Motor neuron (in vitro differentiated cells): ENCODE measurements around the gene ITGA3. TPM values are rescaled to one million over a fixed set of nuclear protein-coding genes. Genes with fewer than 3 reads are reported as not detected.

Experiments used
- ATAC-seq, 8 experiments: fragments of 200-7000 bp; cut with Tn5 transposase; replicated peaks in 6 of 8; 2 replicates each; pipeline ENCODE4 v1.8.0; 2021; ENCODE audit warnings: mild to moderate bottlenecking in 8 of 8, moderate library complexity in 8 of 8
- H3K27ac ChIP-seq, 2 donors: fragments of 250-450 bp; sonication (Bioruptor Pico); 2 replicates each; pipeline ENCODE4 v1.9.0; 2021; ENCODE audit warnings: antibody characterized with exemption in 2 of 2, mild to moderate bottlenecking in 2 of 2, moderate library complexity in 1 of 2
- H3K4me1 ChIP-seq, 2 donors: fragments of 250-450 bp; sonication (Bioruptor Pico); replicated peaks in 1 of 2; 2 replicates each; pipeline ENCODE4 v1.6.1; 2021; ENCODE audit warnings: antibody characterized with exemption in 2 of 2, mild to moderate bottlenecking in 2 of 2, moderate library complexity in 1 of 2
- H3K4me3 ChIP-seq, 5 donors: fragments of 250-450 bp; sonication (Bioruptor Pico); 2 replicates each; pipeline ENCODE4 v1.9.0; 2021; ENCODE audit warnings: antibody characterized with exemption in 5 of 5, mild to moderate bottlenecking in 5 of 5, moderate library complexity in 4 of 5
- WGBS, 10 experiments: fragments of 450-650 bp; shearing (Covaris generic); methylation state at CpG; one replicate each; pipeline ENCODE4 v1.0.0; 2022; 5-methylcytosine and 5-hydroxymethylcytosine counted together
- in situ Hi-C, 9 experiments: fragments of 400-800 bp; cut with MboI; loops; one replicate each; pipeline ENCODE4 v1.15.0; 2021; ENCODE audit warnings: low sequenced_read_pairs in 9 of 9, low pct_unique_long_range_greater_than_20kb in 2 of 9; ENCODE audit not compliant: unreplicated experiment in 9 of 9
- total RNA-seq, 8 experiments: library from RNA; unstranded; fragments of 300-600 nt; gene quantifications; 2 replicates each; pipeline versions ENCODE4 v1.2.3 to v1.2.4, GENCODE V29; 2022

The ITGA3 gene
- total RNA-seq, result 10 to 100 TPM in 1 of 8 experiments, 1 to 10 TPM in 7; 2.9 to 72.8 (median 9.1) TPM

DNA sequence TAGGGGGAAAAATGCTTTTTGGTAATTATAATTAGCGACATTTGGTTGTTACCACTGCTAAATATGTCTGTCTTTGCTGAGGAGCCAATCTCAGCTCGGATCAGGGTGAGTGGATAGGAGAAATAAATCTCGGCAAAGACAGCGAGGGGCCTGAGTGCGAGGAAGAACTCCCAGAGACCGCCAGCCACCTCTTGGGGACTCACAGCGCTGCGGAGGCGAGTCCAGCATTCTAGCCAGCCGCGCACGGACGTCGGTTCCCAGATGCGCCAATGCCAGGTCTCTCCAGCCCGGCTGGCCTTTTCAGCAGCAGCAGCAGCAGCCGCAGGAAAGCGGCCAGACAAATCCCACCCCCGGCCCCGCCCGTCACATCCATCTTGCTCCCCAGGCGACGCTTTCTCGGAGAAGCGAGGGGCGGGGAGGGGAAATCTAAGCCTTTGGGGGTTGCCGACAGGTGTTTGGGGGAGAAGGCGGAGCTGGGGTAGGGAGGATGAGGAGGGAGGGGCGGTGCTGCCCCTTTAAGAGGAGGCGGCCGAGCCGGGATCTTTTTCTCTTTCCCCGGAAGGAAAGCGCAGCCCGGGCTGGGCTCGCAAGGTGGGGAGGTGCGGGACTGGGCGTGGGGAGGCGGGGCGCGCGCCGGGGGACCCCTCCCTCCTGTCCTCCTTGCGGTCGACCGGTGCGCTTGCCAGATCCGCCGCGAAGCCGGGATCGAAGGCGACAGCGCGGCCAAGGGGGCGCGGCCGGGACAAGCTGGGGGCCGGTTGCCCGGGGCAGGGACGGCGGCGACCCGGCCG lies at the start of gene ITGA3:
TSS of gene ITGA3 (plus strand) at position 685 of the 791 bp plus-strand sequence. CDS start 330 bp downstream, outside the sequence.
- peak within 1 kb of the TSS; percentile 44 to 56 for H3K27ac ChIP-seq
- WGBS, 10 experiments, result 0 to 2% (median 0%) methylated on average over 1 to 9 of the region's 65 CpGs; no CpG with 5 or more reads in 2 of the 10 experiments
- H3K4me1 ChIP-seq, result peaks cover 2% of the 10 kb centered on the region in 2 donors
- in situ Hi-C loops, result no loop called here
- H3K4me3 ChIP-seq, result peak within 1 kb of the TSS; percentile 53 to 63 (median 55)
- peak; percentile 35 to 85 (median 78) for ATAC-seq

DNA sequence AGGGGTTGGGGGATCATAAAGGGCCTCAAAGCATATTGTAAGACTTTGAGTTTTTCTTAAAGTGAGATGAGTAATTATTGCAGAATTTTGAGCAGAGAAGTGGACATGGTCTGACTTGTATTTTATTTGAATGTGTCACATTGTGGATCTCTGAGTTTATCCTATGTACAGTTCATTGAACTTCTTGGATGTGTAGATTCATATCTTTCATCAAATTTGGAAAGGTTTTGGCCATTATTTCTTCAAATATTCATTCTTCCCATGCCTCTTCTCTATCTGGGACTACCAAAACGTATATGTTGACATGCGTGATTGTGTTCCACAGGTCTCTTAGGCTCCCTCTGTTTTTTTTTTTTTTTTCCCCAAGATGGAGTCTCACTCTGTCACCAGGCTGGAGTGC lies 46.6 kb upstream of the ITGA3 start:
- Histone ChIP-seq H3K4me1 (no peaks in the 10 kb centered on the region), H3K4me3 (no peak overlapping the region), H3K27ac (no peak overlapping the region)
- no peak for ATAC-seq
- WGBS, 10 experiments, result 37 to 93% (median 58%) methylated on average over 1 to 2 of the region's 2 CpGs; no CpG with 5 or more reads in 3 of the 10 experiments
- in situ Hi-C loops, result loop anchor here in 1 of 9 experiments (25.0 kb wide), 1 partner anchor 447 kb away; no protein-coding TSS in a partner anchor

DNA sequence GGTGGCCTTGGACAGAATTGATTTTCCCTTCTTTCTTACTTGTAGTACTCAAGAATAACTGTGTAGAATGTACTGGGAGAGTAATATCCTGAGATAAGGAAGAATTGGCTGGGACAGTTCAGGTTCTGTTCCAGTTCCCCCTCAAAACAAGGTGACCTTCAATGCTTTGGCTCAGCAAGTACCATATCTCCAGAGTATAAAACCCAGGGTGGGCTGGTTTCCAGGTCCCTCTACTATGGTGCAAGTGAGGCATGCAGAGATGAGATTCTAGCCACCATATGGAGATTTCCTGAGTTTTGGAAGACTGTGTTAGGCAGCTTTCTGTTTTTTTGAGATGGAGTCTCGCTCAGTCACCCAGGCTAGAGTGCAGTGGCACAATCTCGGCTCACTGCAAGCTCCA lies 42.8 kb upstream of the ITGA3 start:
- no peak for ATAC-seq
- Histone ChIP-seq H3K27ac (no peak overlapping the region), H3K4me1 (no peaks in the 10 kb centered on the region), H3K4me3 (no peak overlapping the region)
- 0 to 37% methylated on average over 2 of the region's 2 CpGs; no CpG with 5 or more reads in 8 of the 10 experiments for WGBS, 10 experiments
- in situ Hi-C loops, result loop anchor here in 1 of 9 experiments (25.0 kb wide), 1 partner anchor 451 kb away; no protein-coding TSS in a partner anchor

DNA sequence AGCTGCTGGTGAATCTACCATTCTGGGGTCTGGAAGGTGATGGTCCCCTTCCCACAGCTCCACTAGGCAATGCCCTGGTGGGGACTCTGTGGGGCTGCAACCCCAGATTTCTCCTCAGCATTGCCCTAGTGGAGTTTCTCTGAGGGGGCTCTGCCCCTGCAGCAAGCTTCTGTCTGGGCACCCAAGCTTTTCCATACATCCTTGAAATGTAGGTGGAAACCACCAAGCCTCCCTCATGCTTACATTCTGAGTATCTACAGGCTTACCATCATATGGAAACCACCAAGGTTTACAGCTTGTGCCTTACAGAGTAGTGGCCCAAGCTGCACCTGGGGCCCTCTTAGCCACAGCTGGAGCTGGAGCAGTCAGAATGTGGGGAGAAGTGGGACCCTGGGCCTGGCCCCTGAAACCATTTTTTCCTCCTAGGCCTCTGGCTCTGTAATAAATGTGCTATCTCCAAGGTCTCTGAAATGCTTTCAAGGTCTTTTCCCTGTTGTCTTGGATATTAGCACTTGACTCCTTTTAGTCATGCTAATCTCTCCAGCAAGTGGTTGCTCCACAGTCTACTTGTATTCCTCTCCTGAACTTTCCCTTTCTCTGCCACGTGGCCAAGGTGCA lies 41.3 kb upstream of the ITGA3 start:
- 0 to 29% (median 0%) methylated on average over 1 of the region's 1 CpG for WGBS, 10 experiments
- no peaks in the 10 kb centered on the region for H3K4me1 ChIP-seq
- no peak overlapping the region for H3K4me3 ChIP-seq
- ATAC-seq, result no peak
- in situ Hi-C loops, result loop anchor here in 1 of 9 experiments (25.0 kb wide), 1 partner anchor 452 kb away; no protein-coding TSS in a partner anchor
- no peak overlapping the region for H3K27ac ChIP-seq

DNA sequence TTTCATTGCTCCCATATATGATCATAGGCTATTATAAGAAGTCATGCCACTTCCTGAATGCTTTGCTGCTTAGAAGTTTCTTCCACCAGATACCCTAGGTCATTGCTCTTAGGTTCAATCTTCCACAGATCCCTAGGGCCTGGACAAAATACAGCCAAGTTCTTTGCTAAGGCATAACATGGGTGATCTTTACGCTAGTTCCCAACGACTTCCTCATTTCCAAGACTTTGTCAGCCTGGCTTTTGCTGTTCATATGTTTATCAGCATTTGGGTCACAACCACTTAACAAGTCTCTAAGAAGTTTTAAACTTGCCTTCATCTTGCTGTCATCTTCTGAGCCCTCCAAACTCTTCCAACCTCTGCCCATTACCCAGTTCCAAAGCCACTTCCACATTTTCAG lies 40.8 kb upstream of the ITGA3 start:
- WGBS, 10 experiments, result 29 to 100% (median 80%) methylated on average over 1 to 2 of the region's 2 CpGs; no CpG with 5 or more reads in 1 of the 10 experiments
- Histone ChIP-seq H3K4me3 (no peak overlapping the region), H3K27ac (no peak overlapping the region), H3K4me1 (no peaks in the 10 kb centered on the region)
- ATAC-seq, result no peak
- in situ Hi-C loops, result loop anchor here in 1 of 9 experiments (25.0 kb wide), 1 partner anchor 453 kb away; no protein-coding TSS in a partner anchor

DNA sequence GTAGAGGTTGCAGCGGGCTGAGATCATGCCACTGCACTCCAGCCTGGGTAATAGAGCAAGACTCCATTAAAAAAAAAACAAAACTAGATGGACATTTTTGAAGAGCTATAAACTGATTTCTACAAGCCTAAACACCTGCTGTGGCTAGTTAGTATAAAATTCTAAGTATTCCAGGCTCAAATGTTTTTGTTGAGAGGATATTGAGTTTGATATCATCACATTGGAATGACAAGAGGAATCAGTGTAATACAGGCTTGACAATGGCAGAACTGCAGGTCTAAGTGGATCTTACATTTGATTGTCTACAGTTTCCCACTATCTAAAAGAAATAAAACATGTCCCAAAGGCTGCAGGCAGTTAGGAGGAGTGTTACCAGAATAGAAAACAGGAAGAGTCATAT lies 37.0 kb upstream of the ITGA3 start:
- 40 to 100% (median 83%) methylated on average over 1 of the region's 1 CpG; no CpG with 5 or more reads in 5 of the 10 experiments for WGBS, 10 experiments
- no peaks in the 10 kb centered on the region for H3K4me1 ChIP-seq
- no peak for ATAC-seq
- H3K4me3 ChIP-seq, result no peak overlapping the region
- in situ Hi-C loops, result loop anchor here in 1 of 9 experiments (25.0 kb wide), 1 partner anchor 457 kb away; no protein-coding TSS in a partner anchor
- no peak overlapping the region for H3K27ac ChIP-seq

DNA sequence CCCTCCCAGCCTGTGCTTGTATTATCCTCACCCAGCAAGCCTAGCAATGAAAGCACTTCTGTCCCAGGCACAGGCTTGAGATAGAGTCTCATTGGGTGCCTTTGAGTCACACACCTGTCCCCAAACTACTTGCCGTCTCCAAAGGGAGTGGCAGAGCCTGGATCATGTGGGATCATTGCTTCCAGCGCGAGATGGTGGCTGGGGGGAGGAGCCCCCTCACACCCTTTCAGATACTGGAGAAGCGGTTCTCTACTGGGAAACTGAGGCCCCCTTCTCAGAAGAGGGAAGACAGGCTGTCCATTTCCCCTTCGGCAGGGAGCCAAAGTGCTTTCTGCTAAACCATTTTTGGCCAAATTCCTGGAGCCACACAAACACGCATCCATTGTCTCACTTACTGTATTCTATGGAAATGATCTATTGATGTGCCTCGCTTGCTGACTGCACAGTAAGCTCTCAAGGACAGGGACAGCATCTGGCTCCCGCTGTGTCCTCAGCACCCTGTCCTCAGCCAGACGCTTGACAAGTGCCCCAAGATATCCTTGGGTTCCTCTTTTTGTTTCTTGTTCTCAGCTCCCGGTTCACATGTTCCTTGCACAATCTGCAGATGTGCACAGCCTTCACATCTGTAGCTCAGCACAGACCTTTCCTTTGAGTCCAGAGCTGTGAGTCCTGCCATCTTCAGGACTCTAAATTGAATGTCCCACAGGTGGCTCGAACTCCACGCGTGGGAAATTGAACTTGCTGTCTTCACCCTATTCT lies 34.9 kb upstream of the ITGA3 start:
- in situ Hi-C loops, result loop anchor here in 3 of 9 experiments (10.0 to 25.0 kb wide), 2 partner anchors 64 to 459 kb away; no protein-coding TSS in a partner anchor
- 3 to 100% (median 61%) methylated on average over 1 to 9 of the region's 13 CpGs; no CpG with 5 or more reads in 2 of the 10 experiments for WGBS, 10 experiments
- Histone ChIP-seq H3K4me3 (no peak overlapping the region), H3K27ac (no peak overlapping the region), H3K4me1 (no peaks in the 10 kb centered on the region)
- ATAC-seq, result no peak

DNA sequence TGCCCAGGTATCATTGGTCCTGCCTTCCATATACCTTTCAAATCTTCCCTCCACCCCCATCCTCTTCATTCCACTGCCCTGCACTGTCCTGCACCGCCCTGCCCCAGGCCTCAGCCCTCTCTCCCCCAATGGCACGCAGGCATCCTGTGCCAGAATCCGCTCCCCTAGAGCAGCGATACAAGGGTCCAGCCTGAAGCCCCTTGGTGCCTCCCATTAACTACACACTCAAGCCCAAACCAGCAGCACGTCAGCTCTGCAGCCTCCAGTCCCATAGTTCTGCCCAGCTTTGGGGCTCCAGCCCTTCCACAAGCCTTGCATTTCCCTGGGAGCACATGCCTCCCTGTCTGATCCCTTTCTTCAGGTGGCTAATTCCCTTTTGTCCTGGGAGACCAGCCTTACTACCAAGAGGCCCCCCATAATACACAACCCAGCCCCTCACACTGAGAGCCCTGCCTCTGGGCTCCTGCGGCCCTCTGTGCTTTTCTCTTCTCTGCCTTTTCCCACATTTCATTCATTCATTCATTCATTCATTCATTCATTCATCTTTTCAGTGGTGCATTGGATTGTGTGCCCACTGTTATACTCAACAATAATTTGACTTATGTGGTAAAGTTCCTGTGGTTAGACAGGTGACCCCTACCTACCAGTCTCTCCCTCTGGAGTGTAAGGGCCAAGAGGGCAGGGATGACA lies 34.1 kb upstream of the ITGA3 start:
- Histone ChIP-seq H3K4me3 (no peak overlapping the region), H3K4me1 (no peaks in the 10 kb centered on the region), H3K27ac (no peak overlapping the region)
- 60 to 100% (median 76%) methylated on average over 1 to 4 of the region's 6 CpGs; no CpG with 5 or more reads in 4 of the 10 experiments for WGBS, 10 experiments
- ATAC-seq, result no peak
- in situ Hi-C loops, result loop anchor here in 3 of 9 experiments (10.0 to 25.0 kb wide), 2 partner anchors 63 to 460 kb away; no protein-coding TSS in a partner anchor

DNA sequence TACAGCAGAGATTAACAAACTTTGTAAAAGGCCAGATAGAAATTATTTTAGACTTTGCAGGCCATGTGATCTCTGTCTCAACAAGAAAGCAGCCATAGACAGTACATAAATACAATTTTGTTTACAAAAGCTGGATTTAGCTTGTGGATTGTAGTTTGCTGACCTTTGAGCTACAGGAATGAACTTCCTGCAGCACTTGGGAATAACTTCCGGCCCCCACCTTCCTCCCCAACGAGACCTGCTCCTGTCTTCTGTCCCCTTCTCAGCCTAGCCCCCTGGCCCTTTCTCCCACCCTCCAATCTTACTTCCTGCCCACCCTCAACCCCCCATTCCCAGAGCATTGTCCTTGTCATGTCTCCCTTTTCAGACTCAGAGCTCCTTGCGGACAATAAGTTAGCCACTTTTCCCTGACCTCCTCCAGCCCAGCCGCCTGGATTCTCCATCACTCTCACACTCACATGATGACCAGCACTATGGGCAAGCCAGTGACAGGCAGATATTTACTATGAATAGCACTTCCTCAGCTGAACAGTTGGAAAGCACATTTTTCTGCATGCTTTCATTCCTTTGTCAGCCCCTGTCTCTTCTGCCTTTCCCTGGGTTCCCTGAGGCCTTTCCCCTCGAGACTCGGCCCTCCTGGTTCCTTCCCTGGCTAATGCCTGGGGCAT lies 33.3 kb upstream of the ITGA3 start:
- H3K4me3 ChIP-seq, result no peak overlapping the region
- 0 to 92% (median 81%) methylated on average over 1 to 4 of the region's 6 CpGs; no CpG with 5 or more reads in 4 of the 10 experiments for WGBS, 10 experiments
- peak in 2 of 8 experiments; percentile 39 to 42 for ATAC-seq
- in situ Hi-C loops, result loop anchor here in 3 of 9 experiments (10.0 to 25.0 kb wide), 2 partner anchors 62 to 460 kb away; no protein-coding TSS in a partner anchor
- no peak overlapping the region for H3K27ac ChIP-seq
- H3K4me1 ChIP-seq, result peaks cover 3 to 6% of the 10 kb centered on the region in 2 donors

DNA sequence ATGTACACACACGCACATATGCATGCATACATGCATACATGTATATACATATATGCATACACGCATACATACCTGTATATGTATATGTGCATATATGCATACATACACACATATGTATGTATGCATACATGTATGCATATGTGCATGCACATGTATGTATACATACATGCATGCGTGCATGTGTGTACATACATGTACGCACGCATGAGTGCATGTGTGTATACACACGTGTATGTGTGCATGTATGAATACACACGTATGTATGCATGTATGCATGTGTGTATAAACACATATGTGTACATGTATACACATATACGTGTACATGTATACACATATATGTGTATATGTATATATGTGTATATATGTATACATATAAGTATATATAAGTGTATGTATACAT lies 32.4 kb upstream of the ITGA3 start:
- in situ Hi-C loops, result loop anchor here in 3 of 9 experiments (10.0 to 25.0 kb wide), 2 partner anchors 61 to 461 kb away; no protein-coding TSS in a partner anchor
- Histone ChIP-seq H3K4me3 (no peak overlapping the region), H3K4me1 (peaks cover 3 to 8% of the 10 kb centered on the region in 2 donors), H3K27ac (no peak overlapping the region)
- WGBS, 10 experiments, result 37 to 78% (median 56%) methylated on average over 2 to 6 of the region's 8 CpGs; no CpG with 5 or more reads in 3 of the 10 experiments
- ATAC-seq, result no peak

DNA sequence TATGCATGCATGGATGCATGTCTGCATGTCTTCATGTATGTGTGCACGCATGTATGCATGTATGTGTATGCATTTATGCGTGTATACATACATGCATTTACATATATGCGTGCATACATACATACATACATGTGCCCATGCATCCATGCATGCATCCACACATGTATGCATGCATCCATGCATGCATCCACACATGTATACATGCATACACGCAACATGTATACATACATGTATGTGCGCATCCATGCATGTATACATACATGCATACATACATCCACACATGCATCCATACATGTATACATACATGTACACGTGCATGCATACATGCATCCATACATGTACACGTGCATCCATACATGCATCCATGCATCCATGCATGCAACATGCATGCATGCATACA lies 31.1 kb upstream of the ITGA3 start:
- in situ Hi-C loops, result loop anchor here in 4 of 9 experiments (5.0 to 25.0 kb wide), 3 partner anchors 60 to 463 kb away; no protein-coding TSS in a partner anchor
- ATAC-seq, result no peak
- H3K27ac ChIP-seq, result no peak overlapping the region
- H3K4me1 ChIP-seq, result peaks cover 3 to 8% of the 10 kb centered on the region in 2 donors
- 20 to 62% (median 34%) methylated on average over 1 to 6 of the region's 7 CpGs; no CpG with 5 or more reads in 4 of the 10 experiments for WGBS, 10 experiments
- no peak overlapping the region for H3K4me3 ChIP-seq
